RPMI8226 (cell line): Measurements from ENCODE around the gene ST8SIA4.
A peak's percentile ranks its signal among the peaks of the same experiment; 100 is the strongest.

ENCODE experiments used
- DNase-seq: peaks from one replicate; pipeline ENCODE4 v3.0.0-alpha.2; 2015

Gene ST8SIA4, protein sequence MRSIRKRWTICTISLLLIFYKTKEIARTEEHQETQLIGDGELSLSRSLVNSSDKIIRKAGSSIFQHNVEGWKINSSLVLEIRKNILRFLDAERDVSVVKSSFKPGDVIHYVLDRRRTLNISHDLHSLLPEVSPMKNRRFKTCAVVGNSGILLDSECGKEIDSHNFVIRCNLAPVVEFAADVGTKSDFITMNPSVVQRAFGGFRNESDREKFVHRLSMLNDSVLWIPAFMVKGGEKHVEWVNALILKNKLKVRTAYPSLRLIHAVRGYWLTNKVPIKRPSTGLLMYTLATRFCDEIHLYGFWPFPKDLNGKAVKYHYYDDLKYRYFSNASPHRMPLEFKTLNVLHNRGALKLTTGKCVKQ

DNA sequence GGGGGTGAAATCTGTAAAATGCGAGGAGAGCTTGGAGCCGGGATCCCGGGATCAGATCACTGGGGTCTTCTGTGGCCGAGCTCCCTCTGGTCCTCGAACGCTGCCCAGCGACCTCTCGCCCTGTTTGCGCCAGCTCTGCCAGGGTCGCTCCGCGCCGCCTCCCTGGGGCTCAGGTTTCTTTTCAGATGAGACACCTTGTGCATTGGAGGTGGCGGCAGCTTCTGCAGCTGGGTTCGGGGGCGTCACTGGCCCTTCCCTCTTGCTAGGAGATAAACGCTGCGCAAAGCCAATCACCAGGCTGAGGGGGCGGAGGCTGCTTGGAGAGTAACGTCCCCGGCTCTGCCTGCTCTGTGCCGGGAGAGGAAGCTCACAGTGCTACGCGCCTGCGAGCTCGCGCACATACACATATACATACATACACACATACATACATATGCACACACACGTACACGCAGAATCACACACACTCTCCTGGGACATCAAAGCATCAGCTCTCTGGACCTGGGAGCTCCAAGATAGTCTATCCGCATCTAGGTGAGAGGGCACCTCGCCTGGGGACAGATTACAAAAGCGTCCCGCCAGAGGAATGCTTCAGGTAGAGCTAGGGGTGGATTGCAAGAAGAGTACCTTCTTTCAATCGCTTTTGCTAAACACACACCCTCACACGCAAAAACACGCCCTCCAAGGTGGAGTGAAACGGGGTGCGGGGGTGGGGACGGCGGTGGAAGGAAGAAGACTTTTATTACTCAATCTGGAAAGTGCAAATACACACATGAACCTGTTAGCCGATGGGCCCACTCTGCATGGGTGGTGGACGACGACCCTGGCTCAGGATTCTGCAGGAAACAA, at the start of gene ST8SIA4:
Gene ST8SIA4, minus strand, starts transcription at position 244 of the 849 bp plus-strand sequence. CDS start 327 bp downstream, outside the sequence.
- peak; percentile 98 for DNase-seq

DNA sequence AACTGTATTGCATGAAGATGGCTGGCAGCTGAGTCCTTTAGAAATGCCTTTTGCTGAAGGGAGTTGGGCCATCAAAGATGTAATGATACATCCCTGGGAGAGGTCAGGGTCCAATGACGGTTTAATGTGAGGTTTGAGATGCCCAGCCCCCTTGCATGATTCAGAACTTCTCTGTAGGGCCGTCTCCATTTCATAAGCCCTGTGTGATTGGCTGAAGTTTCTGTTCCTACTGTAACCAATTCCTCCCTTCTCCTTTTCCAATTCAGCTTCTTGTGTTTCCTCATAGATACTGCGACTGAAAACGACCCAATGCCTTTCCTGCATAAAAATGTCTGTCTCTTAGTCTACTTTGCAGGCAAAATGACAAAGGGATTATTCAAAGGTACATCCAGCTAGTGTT, 47.9 kb upstream of the ST8SIA4 start:
- no peak for DNase-seq

DNA sequence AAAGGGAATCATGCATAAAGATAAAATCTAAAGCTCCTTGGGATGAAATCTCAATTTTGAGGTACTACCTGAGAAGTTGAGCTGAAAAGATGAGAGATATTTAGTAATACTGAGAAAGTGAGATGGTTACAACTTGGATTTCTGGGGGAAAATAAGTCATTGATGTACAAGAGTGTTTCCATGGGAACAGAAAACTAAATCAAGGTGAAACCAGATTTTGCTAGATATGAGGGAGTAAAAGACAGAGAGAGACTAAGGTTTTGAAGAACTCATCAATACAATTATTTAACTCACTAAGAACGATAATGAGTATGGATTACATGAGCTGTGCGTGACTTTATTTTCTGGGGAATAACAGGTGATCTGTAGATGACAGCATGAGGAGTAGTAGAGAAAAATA, 10.2 kb upstream of the ST8SIA4 start:
- no peak for DNase-seq

DNA sequence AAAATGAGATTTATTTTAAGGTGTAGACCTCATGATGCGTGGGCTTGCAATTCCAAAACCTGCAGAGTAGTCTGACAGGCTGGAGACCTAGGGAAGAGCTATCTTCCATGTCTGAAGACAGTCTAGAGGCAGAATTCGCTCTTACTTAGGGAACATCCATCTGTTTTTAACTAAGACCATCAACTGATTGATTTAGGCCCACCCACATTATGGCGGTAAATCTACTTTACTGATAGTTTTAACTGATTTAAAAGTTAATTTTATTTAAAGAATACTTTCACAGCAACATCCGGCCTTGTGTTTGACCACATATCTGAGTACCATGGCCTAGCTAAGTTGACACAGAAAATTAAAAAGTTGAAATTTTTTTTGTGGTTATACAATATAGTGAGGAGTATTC, 6.0 kb upstream of the ST8SIA4 start:
- no peak for DNase-seq

DNA sequence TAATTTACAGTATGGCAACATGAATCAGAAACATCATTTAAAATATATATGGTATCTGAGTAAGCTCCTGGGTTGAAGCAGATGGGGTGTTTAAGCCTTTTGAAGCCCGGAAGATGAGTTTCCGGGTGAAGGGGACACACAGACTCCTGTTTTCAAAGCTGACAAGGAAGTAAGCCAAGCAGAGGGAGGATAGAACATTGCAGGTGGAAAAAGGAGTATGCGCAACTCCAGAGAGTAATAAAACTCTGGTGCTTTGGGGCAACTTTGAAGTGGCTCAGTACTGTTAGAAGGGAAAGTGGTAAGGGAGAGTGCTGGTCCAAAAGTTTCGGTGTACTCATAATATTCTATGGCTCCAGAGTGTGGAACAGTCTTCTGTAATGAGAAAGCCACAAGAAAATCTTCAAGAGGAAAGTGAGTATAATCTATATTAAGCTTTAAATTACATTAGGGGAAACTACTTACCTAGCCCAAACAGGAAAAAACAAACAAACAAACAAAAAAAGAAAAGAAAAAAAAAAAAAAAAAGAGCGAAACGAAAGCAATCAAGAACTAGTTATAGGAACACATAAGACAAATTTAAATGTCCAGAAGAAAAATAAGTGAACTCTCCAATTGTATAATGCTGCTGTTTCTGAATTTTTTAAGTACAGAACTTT, 2.3 kb upstream of the ST8SIA4 start:
- peak; percentile 62 for DNase-seq

DNA sequence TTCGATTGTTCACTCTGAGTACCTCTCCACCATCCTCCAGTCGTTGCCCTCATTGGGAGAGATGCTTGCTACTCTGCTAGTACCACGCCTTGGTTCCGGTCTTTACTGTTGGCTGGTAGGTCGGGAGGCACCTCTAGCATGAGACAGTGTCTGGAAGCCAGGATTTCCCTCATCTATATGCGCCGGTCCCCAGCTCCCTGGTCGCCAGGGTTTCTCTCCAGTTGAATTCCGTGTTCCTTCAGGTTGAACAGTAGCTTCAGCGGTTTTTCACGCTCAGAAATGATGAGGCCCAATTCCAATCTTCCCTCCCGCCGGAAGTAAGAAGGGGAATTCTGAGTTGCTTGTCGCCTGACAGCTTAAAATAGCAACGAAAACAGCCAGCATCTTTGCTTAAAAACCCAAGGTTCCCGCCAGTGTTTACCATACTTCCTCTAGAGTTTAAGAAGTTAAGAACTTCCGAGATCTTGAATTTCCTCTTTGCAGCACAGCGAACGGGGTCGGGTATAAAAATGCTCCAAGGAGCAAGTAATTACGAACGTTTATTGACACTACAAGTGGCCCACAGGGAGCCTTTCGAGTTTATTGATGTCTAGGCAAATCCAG, 1.3 kb upstream of the ST8SIA4 start:
- DNase-seq = peak; percentile 87

DNA sequence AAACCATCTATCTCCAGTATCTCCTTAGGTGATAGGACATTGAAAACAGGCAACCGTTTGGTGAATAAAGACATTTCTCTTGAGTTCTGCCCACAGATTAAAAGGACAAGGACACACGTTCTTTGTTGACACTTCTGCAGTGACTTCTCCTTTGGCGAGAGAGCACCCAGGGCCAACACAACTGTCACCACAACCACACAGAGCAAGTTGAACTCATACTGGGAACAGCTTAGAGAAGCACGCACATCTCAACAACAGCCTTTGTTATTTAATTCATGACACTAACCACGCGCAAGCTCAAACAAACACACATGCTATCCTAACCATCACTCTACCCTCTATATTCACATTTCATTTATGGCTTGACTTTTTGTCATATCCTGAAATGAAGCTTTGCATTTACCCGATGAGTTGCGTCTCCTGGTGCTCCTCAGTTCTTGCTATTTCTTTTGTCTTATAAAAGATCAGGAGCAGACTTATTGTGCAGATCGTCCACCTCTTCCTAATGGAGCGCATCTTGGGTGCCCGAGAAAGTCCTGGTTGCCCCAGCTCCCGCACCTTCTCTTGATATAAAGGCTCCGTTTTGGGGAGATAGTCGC, 543 bp downstream of the ST8SIA4 start:
- peak; percentile 55 for DNase-seq

DNA sequence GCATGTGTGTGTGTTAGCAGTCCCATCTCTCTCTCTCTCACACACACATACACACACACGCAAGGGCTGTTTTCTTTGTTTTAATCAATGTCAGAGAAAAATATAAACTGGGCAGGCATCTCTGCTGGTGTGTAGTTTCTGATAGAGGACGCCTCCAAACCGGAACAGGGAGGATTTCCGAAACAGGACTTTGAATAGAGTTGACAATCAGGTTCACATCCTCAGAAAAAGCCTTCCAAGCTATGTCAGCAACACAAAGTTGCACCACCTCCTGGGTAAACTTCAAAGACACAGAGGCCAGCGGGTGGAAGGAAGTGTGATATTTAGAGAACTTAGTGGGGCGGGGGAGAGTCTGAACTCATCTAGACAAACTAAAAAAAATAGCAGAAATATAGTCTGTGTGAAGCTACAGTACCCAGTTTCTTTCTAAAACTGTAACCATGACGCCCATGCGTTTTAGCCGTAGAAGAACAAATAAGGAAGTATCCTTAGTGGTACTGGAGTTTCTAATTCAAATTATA, 1.2 kb downstream of the ST8SIA4 start:
- DNase-seq = peak; percentile 85

DNA sequence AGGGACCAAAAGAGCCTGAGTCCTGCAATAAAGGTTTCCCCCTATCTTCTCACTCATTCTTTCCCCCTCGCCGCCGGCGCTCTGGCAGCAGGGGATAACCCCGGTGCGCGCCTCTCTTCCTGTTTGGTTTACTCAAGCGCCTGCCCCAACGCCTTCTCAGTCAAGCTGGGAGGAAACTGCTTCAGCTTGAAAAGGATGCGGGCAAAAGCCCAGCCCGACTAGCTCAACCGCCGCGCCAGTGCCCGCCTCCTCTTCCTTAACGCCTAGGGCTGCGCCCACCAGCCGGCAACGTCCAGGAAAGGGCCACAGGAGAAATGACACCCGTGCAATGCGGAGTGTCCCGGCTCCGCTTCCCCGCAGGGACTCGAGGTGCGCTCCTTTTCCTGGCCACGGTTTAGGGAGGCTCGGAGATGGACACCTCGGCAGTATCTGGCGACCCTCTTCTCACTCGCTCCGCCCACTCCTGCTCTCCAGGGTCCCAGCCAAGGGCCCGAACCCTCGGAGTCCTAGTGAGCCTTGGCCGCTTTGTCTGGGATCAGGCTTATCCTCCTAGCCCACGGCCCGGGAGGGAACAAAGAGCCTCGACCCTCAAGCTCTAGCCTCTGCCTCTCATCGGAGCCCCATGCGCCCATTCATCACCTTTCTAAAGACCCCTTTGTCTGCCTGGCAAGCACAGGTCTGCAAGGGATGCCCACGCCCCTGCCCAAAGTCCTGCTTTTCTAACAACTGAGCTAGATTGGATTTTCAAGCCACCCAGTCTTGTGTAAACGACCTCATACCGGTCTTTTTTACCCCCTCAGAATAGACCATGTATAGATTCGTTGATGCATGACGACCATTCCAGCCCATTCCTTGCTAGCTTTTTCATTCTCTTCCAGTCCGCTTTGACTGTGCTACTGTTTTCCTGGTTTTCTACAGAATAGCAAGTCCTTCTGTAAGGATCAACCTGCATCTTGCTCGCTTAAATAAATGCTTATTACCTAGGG, 2.0 kb downstream of the ST8SIA4 start:
- peak; percentile 95 for DNase-seq

DNA sequence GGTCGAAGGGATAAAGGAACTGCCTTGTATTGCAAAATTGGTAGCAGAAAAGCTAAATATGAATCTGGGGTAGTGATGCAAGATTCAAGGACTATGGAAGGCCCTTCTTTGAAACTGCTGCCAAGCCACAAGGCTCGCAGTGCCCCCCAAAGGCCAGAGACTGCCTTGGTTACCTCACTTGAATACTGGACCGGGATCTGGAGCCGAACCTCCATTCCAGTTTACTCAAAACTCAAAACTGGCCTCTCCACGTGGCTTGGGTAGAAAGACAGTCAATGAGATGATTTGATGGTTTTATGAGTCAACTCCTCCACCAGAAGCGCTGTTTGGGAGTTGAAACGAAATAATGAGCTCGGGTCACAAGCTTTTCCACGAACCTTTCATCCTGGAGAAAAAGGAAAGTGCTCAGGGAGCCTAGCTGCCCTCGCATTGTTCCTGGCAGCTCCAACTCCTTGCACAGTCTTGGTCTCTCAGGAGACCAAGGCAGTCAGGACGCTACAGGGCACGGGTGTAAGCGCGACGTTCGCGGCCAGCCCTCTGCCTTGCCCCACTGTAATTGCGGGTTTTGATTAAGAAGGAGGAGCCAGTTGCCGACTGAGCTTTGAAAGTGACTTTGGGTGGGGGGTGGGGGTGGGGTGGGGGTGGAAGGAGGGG, 2.8 kb downstream of the ST8SIA4 start:
- DNase-seq = peak; percentile 65

DNA sequence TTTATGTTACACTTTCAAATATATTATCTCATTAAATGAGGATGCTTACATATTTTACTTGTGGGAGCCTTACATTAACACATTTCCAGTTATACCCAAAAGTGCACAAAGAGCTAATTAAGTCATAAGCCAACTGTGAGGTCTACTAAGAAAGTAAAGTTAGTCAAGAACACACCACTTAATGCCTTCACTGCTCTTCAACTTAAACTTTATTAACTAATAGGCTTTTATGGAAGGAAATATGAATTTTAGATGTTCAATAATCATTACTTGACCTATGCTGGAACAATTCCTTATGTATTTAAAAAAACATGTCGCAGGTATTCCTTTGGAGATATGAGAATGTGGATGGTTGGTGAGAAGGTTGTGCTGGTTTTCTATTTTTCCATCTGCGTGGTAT, 3.4 kb downstream of the ST8SIA4 start:
- no peak for DNase-seq

DNA sequence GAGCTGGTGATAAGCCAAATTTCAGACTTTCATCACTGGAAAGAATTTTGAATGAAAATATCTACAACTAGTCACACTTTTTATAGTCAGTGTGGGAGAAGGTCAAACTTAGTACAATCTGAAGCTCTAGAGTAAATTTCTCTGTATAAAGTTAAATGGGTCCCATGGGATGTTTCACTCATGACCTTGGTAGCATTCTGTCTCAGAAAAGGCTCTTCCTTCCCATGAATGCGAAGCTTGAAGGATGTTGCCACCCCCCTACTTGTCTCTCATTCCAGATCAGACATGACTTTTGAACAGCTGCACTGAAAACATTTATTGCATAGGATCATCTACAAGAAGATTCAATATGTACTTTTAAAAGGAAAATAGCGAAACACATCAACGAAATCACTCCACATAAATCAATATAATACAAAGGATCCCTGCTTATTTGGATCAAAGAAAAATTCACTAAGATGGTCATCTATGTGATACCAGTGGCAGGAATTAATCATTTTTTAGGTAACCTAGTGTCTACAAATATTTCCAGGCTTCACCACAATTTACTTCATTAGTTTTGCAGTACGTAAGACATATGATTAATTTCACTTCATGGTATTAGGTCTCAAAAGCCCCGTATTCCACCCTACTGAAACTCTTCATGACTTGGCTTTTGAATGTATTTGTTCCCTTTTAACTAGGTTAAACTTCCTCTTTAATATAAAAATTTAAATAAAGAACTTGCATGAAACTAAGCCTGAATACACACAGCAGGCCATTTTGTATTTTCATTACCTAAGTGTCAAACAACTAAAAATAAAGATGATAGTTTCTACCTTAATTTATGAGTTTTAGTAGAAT, 4.4 kb downstream of the ST8SIA4 start:
- no peak for DNase-seq

DNA sequence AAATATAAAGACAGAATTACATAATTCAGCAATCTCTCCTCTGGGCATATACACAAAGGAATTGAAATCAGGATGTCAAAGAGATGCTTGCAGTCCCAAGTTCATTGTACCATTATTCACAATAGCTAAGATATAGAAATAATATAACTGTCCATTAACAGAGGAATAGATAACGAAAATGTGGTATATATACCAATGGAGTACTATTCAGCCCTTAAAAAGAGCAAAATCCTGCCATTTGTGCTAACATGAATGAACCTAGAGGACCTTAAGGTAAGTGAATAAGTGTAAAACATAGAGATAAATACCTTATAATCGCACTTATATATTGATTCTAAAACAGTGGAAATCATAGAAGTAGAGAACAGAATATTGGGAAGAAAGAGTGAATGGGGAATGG, 7.0 kb downstream of the ST8SIA4 start:
- DNase-seq = no peak

DNA sequence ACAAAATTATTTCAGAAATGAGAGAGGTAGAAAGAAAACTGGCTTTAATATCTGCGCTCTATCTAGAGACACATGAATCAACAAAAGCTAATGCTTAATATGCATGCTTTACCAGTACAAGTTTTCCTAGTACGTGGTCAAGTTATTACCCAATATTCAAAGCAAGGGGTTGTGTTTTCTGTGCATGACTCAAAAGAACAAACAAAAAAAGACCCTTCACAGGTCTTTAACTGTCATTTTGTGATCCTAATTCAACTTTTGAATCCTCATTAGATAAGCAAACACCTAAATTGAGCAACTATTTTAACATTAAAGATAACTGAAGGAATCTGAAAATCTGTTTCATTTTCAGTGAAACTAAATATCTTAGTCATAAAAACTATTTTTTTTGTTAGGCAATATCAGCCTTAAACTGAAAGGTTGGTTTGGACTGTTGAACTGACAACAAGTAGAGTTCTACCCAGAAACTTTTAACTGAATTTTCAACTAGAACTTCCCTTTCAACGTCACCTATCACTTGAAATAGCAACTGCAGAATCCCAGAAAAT, 12.5 kb downstream of the ST8SIA4 start:
- DNase-seq = peak; percentile 16

DNA sequence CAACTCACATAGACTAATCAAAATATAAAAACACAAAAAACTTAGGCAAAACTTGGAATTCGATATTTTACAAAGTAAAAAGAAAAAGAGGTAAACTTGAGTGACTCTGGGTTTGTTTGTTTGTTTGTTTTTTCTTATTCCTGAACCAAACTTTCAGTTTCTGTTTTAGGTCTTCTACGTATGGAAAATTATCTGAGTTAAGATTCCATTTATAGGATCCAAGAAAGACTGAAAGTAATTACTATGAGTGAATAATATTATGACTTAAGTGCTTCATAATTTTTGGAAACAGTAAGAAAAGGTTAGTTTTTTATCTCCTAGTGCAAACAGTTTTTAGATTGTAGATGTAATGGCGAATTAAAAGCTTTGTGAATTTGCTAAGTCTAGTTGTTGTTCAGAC, 13.2 kb downstream of the ST8SIA4 start:
- DNase-seq = no peak

DNA sequence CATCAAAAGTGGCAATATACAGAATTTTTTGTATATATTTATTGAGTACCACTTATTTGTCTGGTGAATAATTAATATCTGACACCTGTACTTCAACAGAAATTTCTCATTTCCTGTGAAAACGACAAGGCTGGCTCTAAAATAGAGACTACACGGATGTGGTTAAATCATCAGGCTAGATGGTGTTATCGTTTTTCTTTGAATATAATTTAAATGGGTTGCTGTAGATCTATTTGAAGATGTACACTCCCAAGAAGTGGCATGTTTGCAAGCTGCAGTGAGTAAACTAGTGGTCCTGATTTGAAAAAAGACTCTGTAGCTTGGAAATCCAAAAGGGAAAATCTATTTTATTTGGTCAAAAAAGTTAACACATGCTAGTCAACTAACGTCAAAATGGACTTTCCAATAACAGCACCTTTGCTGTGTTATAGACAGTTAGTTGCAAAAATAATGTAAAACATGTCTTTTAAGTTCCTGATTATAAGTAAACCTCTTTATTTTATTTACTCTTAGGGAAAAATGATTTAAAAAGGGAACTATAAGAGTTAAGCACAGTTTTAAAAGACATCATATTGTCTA, 13.8 kb downstream of the ST8SIA4 start:
- peak; percentile 65 for DNase-seq

DNA sequence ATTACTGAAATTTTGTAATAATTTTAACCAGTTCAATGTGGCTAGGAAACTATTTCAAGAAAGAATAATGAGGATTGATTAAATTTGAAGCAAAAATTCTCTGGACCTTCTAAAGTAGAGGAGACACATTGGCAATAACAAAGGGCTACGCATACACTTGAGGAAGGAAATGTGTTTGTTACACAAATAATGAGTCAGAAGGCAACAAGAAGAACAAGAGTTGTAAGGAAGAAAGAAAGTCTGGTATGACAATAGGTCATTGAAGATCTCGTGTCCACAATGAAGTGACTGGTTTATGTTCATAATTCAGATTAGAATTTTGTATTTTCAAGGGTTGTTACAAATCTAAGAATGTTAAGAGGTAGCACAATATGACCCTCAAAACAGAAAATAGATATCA, 25.8 kb downstream of the ST8SIA4 start:
- no peak for DNase-seq

DNA sequence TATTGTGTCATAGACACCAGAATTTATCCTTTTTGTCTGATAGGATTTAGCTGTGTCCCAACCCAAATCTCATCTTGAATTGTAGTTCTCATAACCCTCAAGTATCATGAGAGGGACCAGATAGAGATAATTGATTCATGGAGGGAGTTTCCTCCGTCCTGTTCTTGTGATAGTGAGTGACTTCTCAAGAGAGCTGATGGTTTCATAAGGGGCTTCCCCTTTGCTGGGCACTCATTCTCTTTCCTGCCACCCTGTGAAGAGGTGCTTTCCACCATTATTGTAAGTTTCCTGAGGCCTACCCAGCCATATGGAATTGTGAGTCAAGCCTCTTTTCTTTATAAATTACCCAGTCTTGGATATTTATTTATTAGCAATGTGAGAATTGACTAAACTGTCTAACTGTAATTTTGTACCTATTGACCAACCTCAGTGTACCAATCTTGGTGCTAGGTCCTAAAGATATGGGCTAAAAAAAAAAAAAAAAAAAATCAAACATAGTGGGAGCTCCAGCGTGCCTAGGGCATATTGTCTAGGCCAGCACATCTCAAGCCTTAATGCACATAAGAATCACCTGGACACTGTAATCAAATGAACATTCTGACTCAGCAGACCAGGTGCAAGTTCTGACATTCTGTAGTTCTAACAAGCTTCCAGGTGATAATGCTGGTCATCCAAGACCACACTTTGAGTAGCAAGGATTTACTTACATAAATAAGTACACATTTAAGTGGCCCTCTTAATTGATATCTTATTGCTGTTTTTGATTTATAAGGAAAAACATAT, 30.5 kb downstream of the ST8SIA4 start:
- peak; percentile 76 for DNase-seq
